ENCODE results near the gene CERS3.

Gene CERS3

GRCh38 chr15:100353449-100353848 is 175.3 kb downstream of the CERS3 start:
- Histone ChIP-seq H3K4me2 (peak overlapping the region in 4 of 11 experiments; percentile 12 to 75 (median 52); a peak in 6 of 22 replicates), H3K4me3 (no peak overlapping the region), H3K36me3 (no peaks in the 10 kb centered on the region), H3K9me3 (replicated peaks in 1 of 11) (peaks cover 6 to 12% (median 10%) of the 10 kb centered on the region in 11 experiments; a peak in 15 of 22 replicates), H3K4me1 (peaks cover 0 to 45% (median 11%) of the 10 kb centered on the region in 10 experiments; a peak in 15 of 20 replicates), H3K9ac (peak overlapping the region in 1 of 11 experiments; percentile 42; a peak in 1 of 22 replicates), H3K27me3 (peaks cover 0 to 21% (median 15%) of the 10 kb centered on the region in 11 experiments; a peak in 16 of 22 replicates), H4K20me1 (no peaks in the 10 kb centered on the region), H3K27ac (peak overlapping the region in 3 of 11 experiments; percentile 4 to 71 (median 49); a peak in 2 of 22 replicates)
- no peak for TF ChIP-seq Cebpa-rat (IDR thresholded peaks at IDR 0.05)

- peak overlapping the region; percentile 40 to 92 (median 87); a peak in 20 of 22 replicates for H3K4me2 ChIP-seq
- H3K9me3 ChIP-seq (replicated peaks in 1 of 11): peaks cover 6 to 12% (median 10%) of the 10 kb centered on the region in 11 experiments; a peak in 15 of 22 replicates
- H3K4me1 ChIP-seq: peaks cover 0 to 53% (median 11%) of the 10 kb centered on the region in 10 experiments; a peak in 15 of 20 replicates
- peak overlapping the region in 5 of 11 experiments; percentile 3 to 88 (median 79); a peak in 6 of 22 replicates for H3K27ac ChIP-seq
- H4K20me1 ChIP-seq: no peaks in the 10 kb centered on the region
- H3K36me3 ChIP-seq: no peaks in the 10 kb centered on the region
- peak overlapping the region in 5 of 10 experiments; percentile 62 to 77 (median 69); a peak in 4 of 20 replicates for H3K4me3 ChIP-seq
- H3K27me3 ChIP-seq: peaks cover 0 to 21% (median 15%) of the 10 kb centered on the region in 11 experiments; a peak in 16 of 22 replicates
- peak overlapping the region in 4 of 11 experiments; percentile 80 to 88 (median 83); a peak in 7 of 22 replicates for H3K9ac ChIP-seq
- TF ChIP-seq Cebpa-rat (IDR thresholded peaks at IDR 0.05): peak in 8 of 11 experiments; percentile 14 to 74 (median 42); a peak in 6 of 22 replicates
These were observed 178.1 kb downstream of the CERS3 start for GRCh38 chr15:100350434-100351226.
